SJSA1 (cell line): ENCODE results near the gene IMPG1. TPM values are rescaled to one million over a fixed set of nuclear protein-coding genes. Genes with fewer than 3 reads are reported as not detected.
"Not testable (repeated sequence)": the region's sequence is repeated elsewhere in the genome, so short reads cannot be mapped to it uniquely, and the experiment has no call there.

ENCODE experiments used
- DNase-seq, 2 experiments: peaks; one replicate each; pipeline ENCODE4 v3.0.0-alpha.2; 2015 to 2020; ENCODE audit warnings: low spot score in 2 of 2, low read depth in 1 of 2
- H3K27ac ChIP-seq: fragments of 250-450 bp; sonication (Bioruptor Pico); 2 replicates; pipeline ENCODE4 v1.5.1; 2020; ENCODE audit warnings: mild to moderate bottlenecking, moderate library complexity
- H3K27me3 ChIP-seq: fragments of 250-450 bp; sonication (Bioruptor Pico); replicated peaks from 2 replicates; pipeline ENCODE4 v1.5.1; 2020; ENCODE audit warnings: mild to moderate bottlenecking, moderate library complexity
- H3K36me3 ChIP-seq: fragments of 250-450 bp; sonication (Bioruptor Pico); 2 replicates; pipeline ENCODE4 v1.5.1; 2020; ENCODE audit warnings: mild to moderate bottlenecking
- H3K4me1 ChIP-seq: fragments of 250-450 bp; sonication (Bioruptor Pico); replicated peaks from 2 replicates; pipeline ENCODE4 v1.6.1; 2021; ENCODE audit warnings: mild to moderate bottlenecking
- H3K4me3 ChIP-seq: fragments of 250-450 bp; sonication (Bioruptor Pico); 2 replicates; pipeline ENCODE4 v1.5.1; 2020; ENCODE audit warnings: mild to moderate bottlenecking
- H3K9me3 ChIP-seq: fragments of 250-450 bp; sonication (Bioruptor Pico); replicated peaks from 2 replicates; pipeline ENCODE4 v1.5.1; 2020; ENCODE audit warnings: mild to moderate bottlenecking
- total RNA-seq: library from RNA; depleted of rRNA; stranded (reverse); fragments of >200 nt; shearing (Covaris generic); gene quantifications from 2 replicates; pipeline ENCODE4 v1.2.3, GENCODE V29; 2014

The IMPG1 gene
- total RNA-seq, 1 experiment from 2014 or later, result not detected

DNA sequence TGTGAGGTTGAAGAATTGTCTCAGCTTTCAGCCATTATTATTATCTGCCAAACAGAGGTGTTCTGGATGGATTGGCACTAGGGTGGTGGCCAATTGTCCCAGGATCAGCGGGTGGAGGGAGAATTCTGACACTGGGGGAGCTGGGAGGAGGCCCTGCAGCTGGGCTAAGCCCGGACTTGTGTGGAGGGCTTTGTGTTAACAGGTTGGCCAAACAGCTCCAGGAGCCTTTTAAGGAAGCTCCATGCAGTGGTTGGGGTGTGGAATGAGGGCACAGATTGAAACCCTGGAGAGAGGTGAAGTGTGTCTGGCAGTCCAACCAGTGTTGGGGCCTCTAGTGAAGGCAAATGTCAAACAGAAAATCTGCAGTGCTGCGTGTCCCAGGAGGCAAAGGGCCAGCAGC is 135.8 kb downstream of the IMPG1 start:
- no peaks in the 10 kb centered on the region; the same call in 1 of the 2 replicates for H3K9me3 ChIP-seq
- 0 out of 2 replicates have a peak, but pooled peaks cover 3% of the 10 kb centered on the region for H3K27me3 ChIP-seq
- no peak overlapping the region for H3K27ac ChIP-seq
- no peaks in the 10 kb centered on the region for H3K36me3 ChIP-seq
- peaks cover 5% of the 10 kb centered on the region; the same call in 1 of the 2 replicates for H3K4me1 ChIP-seq
- no peak overlapping the region for H3K4me3 ChIP-seq
- DNase-seq, result no peak

DNA sequence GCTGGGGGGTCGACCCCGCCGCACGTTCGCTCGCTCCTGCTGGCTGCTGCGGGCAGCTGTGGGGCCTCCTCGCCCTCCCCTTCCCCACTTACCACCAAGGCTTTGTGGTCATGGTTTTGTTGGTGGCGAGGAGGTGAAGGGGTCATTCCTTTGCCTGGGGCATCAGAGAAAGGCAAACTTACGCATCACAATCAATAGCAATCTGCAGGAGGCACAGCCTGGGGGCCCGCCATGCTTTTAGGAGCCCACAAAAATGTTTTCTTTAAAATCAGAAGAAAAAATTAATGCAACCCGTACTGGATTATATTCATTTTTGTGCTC is 137.0 kb downstream of the IMPG1 start:
- peak overlapping the region; percentile 30 for H3K4me3 ChIP-seq
- H3K27me3 ChIP-seq, result 0 out of 2 replicates have a peak, but pooled peaks cover 3% of the 10 kb centered on the region
- H3K9me3 ChIP-seq, result no peaks in the 10 kb centered on the region; the same call in 1 of the 2 replicates
- H3K4me1 ChIP-seq, result peaks cover 5% of the 10 kb centered on the region; the same call in 1 of the 2 replicates
- no peak for DNase-seq
- no peaks in the 10 kb centered on the region for H3K36me3 ChIP-seq
- H3K27ac ChIP-seq, result no peak overlapping the region

DNA sequence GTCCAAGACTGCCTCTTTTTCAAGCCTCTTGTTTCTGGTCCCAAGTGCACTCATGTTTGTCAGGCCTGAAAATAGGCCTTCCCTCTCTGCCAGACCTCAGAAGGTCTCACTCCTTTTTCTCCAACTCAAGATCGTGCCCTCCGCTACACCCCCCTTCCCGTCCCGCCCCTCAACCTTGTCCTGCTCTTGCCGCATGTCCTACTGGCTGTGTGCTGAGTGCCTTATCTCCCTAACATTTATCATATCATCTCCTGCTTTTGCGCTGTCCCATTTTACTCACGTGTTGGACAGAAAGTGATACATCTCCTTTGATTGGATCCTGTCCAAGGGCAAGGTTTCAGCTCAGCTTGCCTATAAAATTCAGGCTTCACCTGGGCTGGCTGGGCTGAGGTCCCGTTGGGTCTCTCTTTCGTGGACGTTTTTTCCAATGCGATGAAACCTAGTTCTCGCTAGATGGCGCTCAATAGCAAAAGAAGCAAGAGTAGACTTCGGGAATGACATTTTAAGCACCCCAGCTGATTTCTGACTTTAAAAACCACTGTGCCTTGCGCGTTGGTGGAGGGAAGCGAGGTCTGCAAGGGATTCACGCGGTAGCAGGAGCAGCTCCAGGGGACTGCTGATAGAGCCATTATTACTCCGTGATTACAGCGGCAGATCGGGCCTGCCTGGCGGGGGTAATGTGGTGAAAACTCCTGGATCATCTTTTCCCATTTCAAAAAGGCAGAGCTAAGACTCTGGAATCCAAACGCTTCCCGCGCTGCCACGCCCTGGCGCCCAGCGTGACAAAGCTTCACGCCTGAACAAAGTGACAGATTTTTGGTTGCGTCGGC is 137.6 kb downstream of the IMPG1 start:
- Histone ChIP-seq H3K36me3 (no peaks in the 10 kb centered on the region), H3K4me1 (peaks cover 5% of the 10 kb centered on the region; the same call in 1 of the 2 replicates), H3K9me3 (no peaks in the 10 kb centered on the region; the same call in 1 of the 2 replicates), H3K27me3 (0 out of 2 replicates have a peak, but pooled peaks cover 3% of the 10 kb centered on the region), H3K27ac (no peak overlapping the region), H3K4me3 (peak overlapping the region; percentile 30)
- peak; percentile 59 to 74 for DNase-seq

DNA sequence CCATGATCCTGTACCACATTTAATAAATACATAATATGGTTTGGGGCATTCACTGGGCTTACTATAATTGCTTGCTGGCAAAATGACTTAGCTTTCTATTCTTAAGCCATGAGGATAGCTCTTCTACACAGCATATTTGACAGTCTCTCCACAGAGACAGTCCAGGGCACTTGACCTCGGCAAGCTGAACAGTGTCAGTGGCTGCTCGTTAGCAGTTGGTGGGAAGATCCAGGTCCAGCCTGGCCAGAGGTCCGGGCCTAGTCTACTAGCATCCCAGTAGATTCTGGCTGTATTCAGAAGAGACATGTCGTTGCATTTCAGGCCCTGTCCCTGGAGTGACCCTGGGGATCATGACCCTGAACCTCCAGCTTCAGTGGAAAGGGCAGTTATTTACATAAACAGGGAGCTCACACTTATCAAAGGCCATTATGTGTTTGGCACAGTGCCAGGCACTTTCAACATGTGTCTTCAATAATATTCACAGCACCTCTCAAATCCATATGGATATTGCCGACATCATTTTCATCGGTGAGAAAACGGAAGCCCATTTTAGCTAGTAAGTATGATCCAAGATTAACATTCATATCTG is 139.0 kb downstream of the IMPG1 start:
- Histone ChIP-seq H3K27me3 (0 out of 2 replicates have a peak, but pooled peaks cover 3% of the 10 kb centered on the region), H3K36me3 (no peaks in the 10 kb centered on the region), H3K27ac (no peak overlapping the region), H3K4me3 (no peak overlapping the region), H3K4me1 (peaks cover 5% of the 10 kb centered on the region; the same call in 1 of the 2 replicates), H3K9me3 (no peaks in the 10 kb centered on the region)
- DNase-seq, result no peak

DNA sequence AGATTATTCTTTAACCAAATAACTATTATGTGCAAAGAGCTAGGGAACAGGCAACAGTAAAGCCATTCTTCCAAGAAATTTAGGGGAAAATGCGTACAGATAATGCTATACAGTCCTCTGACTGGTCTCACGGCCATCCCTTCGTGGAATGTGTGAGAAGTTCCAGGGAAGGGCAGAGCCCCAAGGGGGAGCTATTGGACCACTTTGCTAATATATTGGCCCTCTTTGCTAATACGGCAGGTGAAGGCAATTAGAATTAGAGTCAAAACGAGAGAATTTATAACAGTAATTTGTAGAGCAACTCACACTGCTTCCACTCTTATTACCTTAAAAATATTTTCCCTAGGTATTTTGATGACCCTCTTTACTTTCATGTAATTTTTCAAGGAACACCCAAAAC is 140.4 kb downstream of the IMPG1 start:
- no peak for DNase-seq
- H3K4me1 ChIP-seq, result peaks cover 5% of the 10 kb centered on the region; the same call in 1 of the 2 replicates
- no peak overlapping the region for H3K27ac ChIP-seq
- no peaks in the 10 kb centered on the region for H3K36me3 ChIP-seq
- H3K27me3 ChIP-seq, result 0 out of 2 replicates have a peak, but pooled peaks cover 3% of the 10 kb centered on the region
- H3K4me3 ChIP-seq, result no peak overlapping the region
- no peaks in the 10 kb centered on the region for H3K9me3 ChIP-seq

DNA sequence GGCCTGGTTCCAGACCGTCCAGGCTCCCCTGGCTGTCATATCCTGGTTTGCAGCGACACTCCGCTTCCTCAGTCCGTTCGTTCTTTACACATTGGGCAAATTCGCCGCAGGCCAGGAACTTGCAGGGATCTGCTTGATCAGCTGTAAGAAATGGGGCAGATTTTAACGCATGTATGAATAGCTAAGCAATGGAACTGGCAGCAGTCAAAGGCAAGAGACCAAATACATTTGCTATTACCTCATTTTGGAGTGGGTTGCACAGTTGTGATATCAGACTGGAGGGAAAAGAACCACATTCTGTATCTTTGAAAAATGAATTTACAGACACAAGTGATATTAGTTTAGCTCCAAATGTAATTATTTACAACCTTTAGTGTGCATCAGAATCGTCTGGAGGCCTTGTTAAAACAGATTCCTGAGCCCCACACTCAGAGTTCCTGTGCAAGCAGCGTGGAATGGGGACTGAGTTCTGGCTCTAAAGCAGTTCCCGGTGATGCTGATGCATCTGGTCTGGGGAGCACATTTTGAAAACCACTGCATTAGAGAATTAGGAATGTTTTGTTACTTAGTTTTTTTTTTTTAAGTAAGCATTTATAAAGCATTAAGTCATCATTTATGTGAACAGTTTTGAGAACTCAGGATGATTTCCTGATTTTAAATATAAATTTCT is 141.3 kb downstream of the IMPG1 start:
- no peak for DNase-seq
- Histone ChIP-seq H3K27ac (no peak overlapping the region), H3K27me3 (no peaks in the 10 kb centered on the region)

DNA sequence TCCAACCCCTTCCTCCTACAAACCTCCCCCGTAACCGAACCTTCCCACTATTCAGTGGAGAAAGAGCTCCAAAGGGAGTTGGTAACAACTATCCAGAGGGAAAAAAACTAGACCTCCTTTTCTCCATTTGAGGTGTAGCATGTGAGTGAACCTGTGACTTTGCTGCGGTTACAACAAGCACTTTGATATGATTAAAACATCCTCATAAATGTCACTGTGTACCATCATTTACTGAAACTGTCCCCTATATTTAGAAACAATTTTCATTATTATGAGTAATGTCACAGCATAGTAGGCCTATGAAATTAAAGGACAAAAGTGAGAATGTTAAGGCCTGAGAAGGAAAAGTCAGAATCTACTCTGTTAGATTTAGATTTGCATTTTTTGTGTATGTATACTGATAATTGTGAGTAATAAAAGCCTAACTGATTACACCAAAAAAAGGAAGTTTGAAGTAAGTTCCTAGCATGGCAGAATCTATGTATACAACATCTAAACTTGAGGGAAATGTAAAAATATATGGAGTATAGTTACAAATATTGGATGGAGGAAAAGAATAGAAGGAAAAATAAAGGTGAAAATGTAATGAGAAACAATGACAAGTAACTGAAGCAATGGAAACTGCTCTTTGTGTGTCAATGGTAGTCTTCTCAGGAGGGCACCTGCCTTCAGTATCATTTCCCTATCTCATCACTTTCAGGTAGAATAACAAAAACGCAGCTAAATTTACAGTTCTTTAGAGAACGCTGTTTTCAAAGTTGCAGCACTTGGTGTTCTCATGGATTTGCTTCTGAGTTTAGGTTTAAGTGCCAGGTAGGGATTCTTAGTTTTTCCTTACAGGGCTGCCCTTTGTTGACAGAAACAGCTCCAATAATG is 145.9 kb downstream of the IMPG1 start:
- H3K9me3 ChIP-seq, result no peaks in the 10 kb centered on the region
- no peak for DNase-seq
- H3K4me1 ChIP-seq, result peaks cover 5% of the 10 kb centered on the region; the same call in 1 of the 2 replicates
- H3K36me3 ChIP-seq, result no peaks in the 10 kb centered on the region
- no peak overlapping the region for H3K27ac ChIP-seq
- no peak overlapping the region for H3K4me3 ChIP-seq
- no peaks in the 10 kb centered on the region for H3K27me3 ChIP-seq

More for the DNA sequence above, 141.3 kb downstream of the IMPG1 start:
- H3K36me3 ChIP-seq, result no peaks in the 10 kb centered on the region
- no peak overlapping the region for H3K4me3 ChIP-seq
- peaks cover 5% of the 10 kb centered on the region; the same call in 1 of the 2 replicates for H3K4me1 ChIP-seq
- H3K9me3 ChIP-seq, result no peaks in the 10 kb centered on the region

DNA sequence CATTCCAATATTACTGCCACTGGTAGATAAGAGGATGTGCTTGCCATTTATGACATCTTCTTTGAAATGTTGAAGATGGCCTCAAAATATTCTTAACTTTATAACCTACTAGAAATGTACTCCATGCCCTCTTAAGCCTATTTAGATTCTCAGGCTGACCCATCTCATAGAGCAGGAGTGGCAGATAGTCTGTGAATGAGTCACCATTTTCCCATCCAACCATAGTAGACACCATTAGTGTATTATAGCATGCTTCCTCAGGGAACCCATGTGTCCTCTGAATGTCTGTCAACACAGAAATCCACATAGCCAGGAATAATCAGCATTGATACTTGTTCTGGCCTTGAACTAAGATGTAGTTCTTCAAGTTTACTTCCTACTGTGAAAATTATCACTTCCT is 150.2 kb downstream of the IMPG1 start:
- Histone ChIP-seq H3K4me1 (peaks cover 5% of the 10 kb centered on the region; the same call in 1 of the 2 replicates), H3K36me3 (no peaks in the 10 kb centered on the region), H3K27me3 (no peaks in the 10 kb centered on the region), H3K4me3 (no peak overlapping the region), H3K27ac (no peak overlapping the region), H3K9me3 (no peaks in the 10 kb centered on the region)
- no peak for DNase-seq

DNA sequence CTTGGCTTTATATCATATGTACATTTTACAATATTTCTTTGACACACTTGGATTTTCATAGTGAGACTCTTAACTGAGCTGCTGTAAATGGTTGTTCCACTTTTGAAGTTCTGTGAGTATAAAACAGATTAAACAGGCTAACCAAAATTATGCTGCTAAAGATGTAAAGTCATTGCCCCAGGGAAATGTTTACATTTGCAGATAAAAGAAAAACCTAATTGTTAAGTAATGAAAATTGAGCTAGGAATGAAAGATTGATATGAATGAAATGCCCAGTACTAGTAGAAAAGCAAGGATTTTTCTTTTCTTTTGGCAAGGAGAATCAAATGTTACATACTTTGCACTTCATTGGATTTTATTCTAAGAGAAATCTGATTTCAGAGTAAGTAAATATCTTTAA is 159.4 kb downstream of the IMPG1 start:
- Histone ChIP-seq H3K4me3 (no peak overlapping the region), H3K27me3 (no peaks in the 10 kb centered on the region), H3K9me3 (no peaks in the 10 kb centered on the region), H3K4me1 (no peaks in the 10 kb centered on the region), H3K27ac (no peak overlapping the region), H3K36me3 (no peaks in the 10 kb centered on the region)
- no peak for DNase-seq

DNA sequence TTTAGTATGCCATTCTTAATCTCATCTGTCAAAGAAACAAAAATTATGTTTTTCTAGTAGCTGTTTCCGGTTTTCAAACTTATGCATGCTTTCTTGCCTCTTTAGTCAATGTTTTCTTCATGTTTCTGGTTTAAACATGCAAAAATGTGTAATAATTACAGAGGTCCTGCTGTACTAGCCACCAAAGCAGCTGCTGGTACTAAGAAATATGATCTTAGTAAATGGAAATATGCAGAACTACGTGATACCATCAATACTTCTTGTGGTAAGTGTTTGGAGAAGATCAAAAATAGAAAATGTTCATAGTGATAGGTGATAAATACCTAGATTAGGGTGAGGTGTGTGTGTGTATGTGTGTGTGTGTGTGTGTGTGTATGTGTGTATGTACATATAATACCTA is 165.0 kb downstream of the IMPG1 start:
- Histone ChIP-seq H3K27ac (no peak overlapping the region), H3K9me3 (no peaks in the 10 kb centered on the region), H3K27me3 (no peaks in the 10 kb centered on the region), H3K36me3 (no peaks in the 10 kb centered on the region), H3K4me1 (no peaks in the 10 kb centered on the region), H3K4me3 (no peak overlapping the region)
- DNase-seq, result no peak

DNA sequence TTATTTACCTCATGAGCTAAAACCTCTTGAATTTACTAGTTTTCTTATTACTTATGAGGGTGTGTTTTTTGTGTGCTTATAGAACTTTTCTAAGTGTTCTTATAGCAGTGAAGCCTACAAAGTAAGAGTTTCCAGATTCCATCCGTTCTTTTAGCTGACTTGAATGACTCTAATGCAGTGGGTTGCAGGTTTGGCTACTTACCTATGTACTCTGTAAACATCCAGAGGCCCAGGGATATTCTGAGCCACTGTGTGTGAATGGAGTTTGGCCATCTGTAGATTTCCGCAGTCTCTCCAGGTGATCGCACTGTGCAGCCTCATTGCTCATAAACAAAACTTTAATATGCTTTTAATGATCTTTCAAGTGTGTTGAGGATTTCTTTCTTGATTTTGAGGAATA is 165.6 kb downstream of the IMPG1 start:
- H3K27me3 ChIP-seq, result no peaks in the 10 kb centered on the region
- no peaks in the 10 kb centered on the region for H3K9me3 ChIP-seq
- H3K4me3 ChIP-seq, result no peak overlapping the region
- H3K27ac ChIP-seq, result no peak overlapping the region
- no peaks in the 10 kb centered on the region for H3K36me3 ChIP-seq
- H3K4me1 ChIP-seq, result no peaks in the 10 kb centered on the region
- no peak for DNase-seq

DNA sequence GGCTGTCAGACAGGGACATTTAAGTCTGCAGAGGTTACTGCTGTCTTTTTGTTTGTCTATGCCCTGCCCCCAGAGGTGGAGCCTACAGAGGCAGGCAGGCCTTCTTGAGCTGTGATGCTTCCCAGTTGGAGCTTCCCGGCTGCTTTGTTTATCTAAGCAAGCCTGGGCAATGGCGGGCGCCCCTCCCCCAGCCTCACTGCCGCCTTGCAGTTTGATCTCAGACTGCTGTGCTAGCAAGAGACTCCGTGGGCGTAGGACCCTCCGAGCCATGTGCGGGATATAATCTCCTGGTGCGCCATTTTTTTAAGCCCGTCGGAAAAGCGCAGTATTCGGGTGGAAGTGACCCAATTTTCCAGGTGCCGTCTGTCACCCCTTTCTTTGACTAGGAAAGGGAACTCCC is 167.3 kb downstream of the IMPG1 start:
- H3K36me3 ChIP-seq, DNase-seq, H3K27me3 ChIP-seq, H3K4me3 ChIP-seq, H3K9me3 ChIP-seq, H3K4me1 ChIP-seq, H3K27ac ChIP-seq: not testable (repeated sequence)

DNA sequence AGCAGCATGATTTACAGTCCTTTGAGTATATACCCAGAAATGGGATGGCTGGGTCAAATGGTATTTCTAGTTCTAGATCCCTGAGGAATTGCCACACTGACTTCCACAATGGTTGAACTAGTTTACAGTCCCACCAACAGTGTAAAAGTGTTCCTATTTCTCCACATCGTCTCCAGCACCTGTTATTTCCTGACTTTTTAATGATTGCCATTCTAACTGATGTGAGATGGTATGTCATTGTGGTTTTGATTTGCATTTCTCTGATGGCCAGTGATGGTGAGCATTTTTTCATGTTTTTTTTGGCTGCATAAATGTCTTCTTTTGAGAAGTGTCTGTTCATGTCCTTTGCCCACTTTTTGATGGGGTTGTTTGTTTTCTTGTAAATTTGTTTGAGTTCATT is 172.2 kb downstream of the IMPG1 start:
- DNase-seq, H3K27ac ChIP-seq, H3K4me3 ChIP-seq, H3K36me3 ChIP-seq, H3K27me3 ChIP-seq, H3K4me1 ChIP-seq, H3K9me3 ChIP-seq: not testable (repeated sequence)
